GM19324 (cell line): ENCODE measurements around the gene UBA3.

Experiments used
- ATAC-seq: cut with Tn5 transposase; IDR thresholded peaks from one replicate; pipeline ENCODE4 v1.9.1; 2021; ENCODE audit warnings: mild to moderate bottlenecking, moderate library complexity; ENCODE audit not compliant: unreplicated experiment, low FRiP score

The UBA3 gene

GRCh38 chr3:69080233-69080920 is at the start of gene UBA3:
UBA3 (minus strand) TSS chr3:69080365; CDS start chr3:69080353, 12 bp downstream.
- ATAC-seq, result peak; percentile 57

GRCh38 chr3:69129531-69129930 is 49.4 kb upstream of the UBA3 start:
- ATAC-seq, result no peak

- no peak for ATAC-seq
Observed at GRCh38 chr3:69128509-69128908, 48.3 kb upstream of the UBA3 start.

- no peak for ATAC-seq
Observed at GRCh38 chr3:69126999-69127398, 46.8 kb upstream of the UBA3 start.

GRCh38 chr3:69126216-69126615 is 46.1 kb upstream of the UBA3 start:
- no peak for ATAC-seq

- no peak for ATAC-seq
Observed at GRCh38 chr3:69122403-69122802, 42.2 kb upstream of the UBA3 start, which contains the start of gene LMOD3. LMOD3 (minus strand) TSS chr3:69122595; CDS start chr3:69122386, 209 bp downstream.

GRCh38 chr3:69121950-69122349 is 41.8 kb upstream of the UBA3 start:
- no peak for ATAC-seq

GRCh38 chr3:69121513-69121912 is 41.3 kb upstream of the UBA3 start:
- no peak for ATAC-seq

- no peak for ATAC-seq
Observed at GRCh38 chr3:69120879-69121464, 40.8 kb upstream of the UBA3 start.

- no peak for ATAC-seq
Observed at GRCh38 chr3:69119681-69120080, 39.5 kb upstream of the UBA3 start.

GRCh38 chr3:69119138-69119537 is 39.0 kb upstream of the UBA3 start:
- ATAC-seq, result no peak

- ATAC-seq, result no peak
Observed at GRCh38 chr3:69118555-69118954, 38.4 kb upstream of the UBA3 start.

- ATAC-seq, result no peak
Observed at GRCh38 chr3:69116897-69117296, 36.7 kb upstream of the UBA3 start.

GRCh38 chr3:69116162-69116561 is 36.0 kb upstream of the UBA3 start:
- no peak for ATAC-seq

GRCh38 chr3:69115731-69116130 is 35.6 kb upstream of the UBA3 start:
- no peak for ATAC-seq

- no peak for ATAC-seq
Observed at GRCh38 chr3:69113536-69113935, 33.4 kb upstream of the UBA3 start.

GRCh38 chr3:69110941-69111546 is 30.9 kb upstream of the UBA3 start:
- no peak for ATAC-seq

- no peak for ATAC-seq
Observed at GRCh38 chr3:69108811-69109210, 28.6 kb upstream of the UBA3 start.

GRCh38 chr3:69107841-69108240 is 27.7 kb upstream of the UBA3 start:
- no peak for ATAC-seq

GRCh38 chr3:69105320-69105719 is 25.2 kb upstream of the UBA3 start:
- ATAC-seq, result no peak

GRCh38 chr3:69104586-69104985 is 24.4 kb upstream of the UBA3 start:
- ATAC-seq, result no peak

- ATAC-seq, result no peak
Observed at GRCh38 chr3:69103123-69103522, 23.0 kb upstream of the UBA3 start.
